Right lobe of liver (tissue), 4 donors: ENCODE data around the gene SLC25A36.

Experiments used
- CTCF ChIP-seq, 4 donors: fragments of 200-600 bp in 3 of 4; fragments of 450-650 bp in 1 of 4; IDR thresholded peaks; one replicate each; pipeline versions ENCODE4 v1.5.1 to v1.8.0; 2016 to 2022; ENCODE audit warnings: antibody characterized with exemption in 4 of 4, mild to moderate bottlenecking in 2 of 4
- POLR2A ChIP-seq: fragments of 450-650 bp; IDR thresholded peaks from one replicate; pipeline ENCODE4 v1.6.1; 2017; ENCODE audit warnings: antibody characterized with exemption, mild to moderate bottlenecking
- donor health status: DM: no; HTN: no; CAD: no.
- donor health status: DM: no; HTN: no; CAD: no.
- donor health status: DM: no; HTN: yes; CAD: no.

- TF ChIP-seq CTCF (IDR thresholded peaks at IDR 0.05) (no peak), POLR2A (no peak)
These were observed 11.7 kb downstream of the SLC25A36 start for GRCh38 chr3:140953028-140953960.
